RWPE2 (cell line): Measurements from ENCODE around the gene CD2BP2.

ENCODE experiments used
- ATAC-seq: fragments of 200-7000 bp; cut with Tn5 transposase; 3 replicates; pipeline ENCODE4 v1.9.1; 2021; ENCODE audit warnings: low read depth
- DNase-seq: peaks from one replicate; pipeline ENCODE4 v3.0.0-alpha.2; 2020; ENCODE audit warnings: low spot score
- H3K27ac ChIP-seq: fragments of 450-650 bp; 2 replicates; pipeline ENCODE4 v1.5.1; 2017; ENCODE audit warnings: mild to moderate bottlenecking; ENCODE audit not compliant: poor library complexity, severe bottlenecking
- H3K27me3 ChIP-seq: fragments of 250-450 bp; sonication (Bioruptor Pico); 2 replicates; pipeline ENCODE4 v1.5.1; 2021; ENCODE audit warnings: mild to moderate bottlenecking, moderate library complexity; ENCODE audit not compliant: insufficient read depth, poor library complexity, severe bottlenecking
- H3K36me3 ChIP-seq: fragments of 250-450 bp; sonication (Bioruptor Pico); 2 replicates; pipeline ENCODE4 v1.5.1; 2020; ENCODE audit warnings: low read depth, mild to moderate bottlenecking, moderate library complexity
- H3K4me1 ChIP-seq: fragments of 250-450 bp; sonication (Bioruptor Pico); 2 replicates; pipeline ENCODE4 v1.5.1; 2021; ENCODE audit warnings: mild to moderate bottlenecking, moderate library complexity; ENCODE audit not compliant: insufficient read depth, poor library complexity, severe bottlenecking
- H3K4me3 ChIP-seq: fragments of 250-450 bp; sonication (Bioruptor Pico); 2 replicates; pipeline ENCODE4 v1.5.1; 2021; ENCODE audit warnings: mild to moderate bottlenecking, moderate library complexity; ENCODE audit not compliant: severe bottlenecking
- H3K9me3 ChIP-seq: fragments of 250-450 bp; sonication (Bioruptor Pico); 2 replicates; pipeline ENCODE4 v1.5.1; 2021; ENCODE audit warnings: mild to moderate bottlenecking, moderate library complexity; ENCODE audit not compliant: severe bottlenecking
- TF ChIP-seq, protein P1 (sequence below): fragments of 450-650 bp; IDR thresholded peaks from one replicate; pipeline ENCODE4 v1.5.1; 2017; ENCODE audit warnings: mild to moderate bottlenecking, moderate library complexity; ENCODE audit not compliant: poor library complexity, severe bottlenecking

Gene CD2BP2

DNA sequence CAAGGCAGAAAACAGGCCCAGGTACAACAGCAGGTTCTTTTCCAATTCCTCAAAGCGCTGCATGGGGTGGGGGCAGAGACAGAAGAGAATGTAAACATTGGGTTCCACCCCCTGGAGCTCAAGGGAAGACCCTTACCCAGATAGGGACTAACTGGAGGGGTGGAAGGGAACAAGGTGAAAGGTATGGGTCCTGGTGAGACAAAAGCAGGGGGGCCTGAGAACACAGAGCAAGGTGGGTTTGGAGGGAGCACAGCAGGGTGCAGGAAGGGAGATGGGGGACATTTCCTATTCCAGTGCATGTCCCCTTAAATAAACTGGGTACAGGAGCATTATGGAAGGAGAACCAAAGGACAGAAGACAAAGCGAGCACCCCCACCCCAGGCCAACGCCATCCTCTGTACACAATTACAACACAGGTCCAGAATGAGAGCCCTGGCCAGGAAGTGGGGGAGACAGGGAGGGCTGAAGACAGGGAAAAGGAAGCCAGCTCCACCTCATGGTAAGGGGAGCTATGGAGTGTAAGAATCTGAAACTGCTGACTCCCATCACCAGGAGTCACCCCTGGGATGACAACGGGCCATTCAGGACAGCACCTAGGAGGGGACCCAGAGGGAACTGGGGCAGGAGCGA is 2.1 kb upstream of the CD2BP2 start:
- H3K9me3 ChIP-seq: no peaks in the 10 kb centered on the region
- no peaks in the 10 kb centered on the region for H3K27me3 ChIP-seq
- TF ChIP-seq, protein P1, sequence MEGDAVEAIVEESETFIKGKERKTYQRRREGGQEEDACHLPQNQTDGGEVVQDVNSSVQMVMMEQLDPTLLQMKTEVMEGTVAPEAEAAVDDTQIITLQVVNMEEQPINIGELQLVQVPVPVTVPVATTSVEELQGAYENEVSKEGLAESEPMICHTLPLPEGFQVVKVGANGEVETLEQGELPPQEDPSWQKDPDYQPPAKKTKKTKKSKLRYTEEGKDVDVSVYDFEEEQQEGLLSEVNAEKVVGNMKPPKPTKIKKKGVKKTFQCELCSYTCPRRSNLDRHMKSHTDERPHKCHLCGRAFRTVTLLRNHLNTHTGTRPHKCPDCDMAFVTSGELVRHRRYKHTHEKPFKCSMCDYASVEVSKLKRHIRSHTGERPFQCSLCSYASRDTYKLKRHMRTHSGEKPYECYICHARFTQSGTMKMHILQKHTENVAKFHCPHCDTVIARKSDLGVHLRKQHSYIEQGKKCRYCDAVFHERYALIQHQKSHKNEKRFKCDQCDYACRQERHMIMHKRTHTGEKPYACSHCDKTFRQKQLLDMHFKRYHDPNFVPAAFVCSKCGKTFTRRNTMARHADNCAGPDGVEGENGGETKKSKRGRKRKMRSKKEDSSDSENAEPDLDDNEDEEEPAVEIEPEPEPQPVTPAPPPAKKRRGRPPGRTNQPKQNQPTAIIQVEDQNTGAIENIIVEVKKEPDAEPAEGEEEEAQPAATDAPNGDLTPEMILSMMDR: no peak
- peak overlapping the region; percentile 83 for H3K27ac ChIP-seq
- H3K4me3 ChIP-seq: no peak overlapping the region
- H3K4me1 ChIP-seq: no peaks in the 10 kb centered on the region
- ATAC-seq: no peak
- no peak for DNase-seq
- peaks cover 30% of the 10 kb centered on the region for H3K36me3 ChIP-seq

DNA sequence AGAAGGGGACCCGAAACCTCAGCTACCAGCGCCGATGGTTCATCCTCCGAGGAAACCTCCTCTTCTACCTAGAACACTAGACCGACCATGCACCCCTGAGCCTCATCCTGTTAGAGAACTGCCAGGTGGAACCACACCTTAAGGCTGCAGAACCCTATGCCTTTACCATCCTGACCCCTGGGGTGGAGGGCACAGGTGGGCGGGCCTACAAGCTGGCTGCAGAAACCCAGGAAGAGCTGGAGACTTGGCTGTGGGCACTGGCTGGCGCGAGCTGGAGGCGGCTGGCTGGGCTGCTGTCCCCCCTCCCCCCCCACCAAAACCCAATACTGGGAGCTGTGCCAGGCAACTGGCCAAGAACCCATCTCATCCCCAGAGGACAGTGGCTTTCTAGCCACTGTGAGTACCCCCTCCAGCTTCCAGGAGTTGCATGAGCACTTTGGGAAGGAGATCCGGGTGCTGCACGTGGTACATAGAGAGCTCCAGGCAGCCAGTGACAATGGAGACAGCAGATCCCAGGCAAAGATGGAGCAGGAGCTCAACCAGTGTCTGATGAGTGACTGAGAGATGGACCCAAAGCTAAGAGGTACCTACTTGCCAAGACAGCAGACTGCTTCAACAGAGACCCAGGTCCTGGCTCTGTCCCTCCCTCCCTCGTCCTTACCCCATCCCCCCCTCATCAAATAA is 1.4 kb upstream of the CD2BP2 start:
- Histone ChIP-seq H3K4me3 (peak overlapping the region; percentile 84), H3K4me1 (no peaks in the 10 kb centered on the region), H3K27ac (peak overlapping the region; percentile 83), H3K27me3 (no peaks in the 10 kb centered on the region), H3K36me3 (peaks cover 33% of the 10 kb centered on the region), H3K9me3 (no peaks in the 10 kb centered on the region)
- DNase-seq (no peak), ATAC-seq (no peak)
- TF ChIP-seq, protein P1: no peak

DNA sequence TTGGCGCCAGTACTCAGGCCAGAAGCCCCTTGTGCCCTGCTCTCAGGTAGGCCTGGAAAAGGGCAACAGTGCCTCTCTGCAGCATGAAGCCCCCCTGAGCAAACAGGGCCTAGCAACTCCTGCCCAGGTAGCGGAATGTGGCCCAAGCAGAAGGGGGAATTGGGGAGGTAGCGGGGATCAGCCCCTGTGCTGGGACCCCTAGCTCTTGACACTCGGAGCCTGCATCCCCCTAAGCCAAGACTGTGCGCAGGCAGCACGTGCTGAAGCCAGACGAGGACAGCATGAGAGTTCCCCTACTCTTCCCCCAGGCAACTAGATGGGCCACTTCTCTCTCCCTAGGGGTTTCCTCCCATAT is 823 bp upstream of the CD2BP2 start:
- Histone ChIP-seq H3K4me1 (no peaks in the 10 kb centered on the region), H3K36me3 (peaks cover 33% of the 10 kb centered on the region), H3K27me3 (no peaks in the 10 kb centered on the region), H3K27ac (peak overlapping the region; percentile 83), H3K9me3 (no peaks in the 10 kb centered on the region), H3K4me3 (peak overlapping the region; percentile 84)
- ATAC-seq: no peak
- TF ChIP-seq, protein P1: no peak
- DNase-seq: no peak

- H3K27ac ChIP-seq: peak overlapping the region; percentile 83
- peak; percentile 57 for DNase-seq
- ATAC-seq: peak; percentile 22
- H3K9me3 ChIP-seq: no peaks in the 10 kb centered on the region
- no peaks in the 10 kb centered on the region for H3K4me1 ChIP-seq
- H3K4me3 ChIP-seq: peak overlapping the region; percentile 84
- no peaks in the 10 kb centered on the region for H3K27me3 ChIP-seq
- TF ChIP-seq, protein P1: no peak
- H3K36me3 ChIP-seq: peaks cover 33% of the 10 kb centered on the region
These were observed 525 bp downstream of the CD2BP2 start for GRCh38 chr16:30354423-30355143.
